IPS-11a (cell line): ENCODE results near the gene PRDM16.

Experiments
- H3K4me3 ChIP-seq: one replicate; pipeline ENCODE4 v1.5.1; 2013; ENCODE audit warnings: low read depth, low read length, control low read depth

Gene PRDM16

GRCh38 chr1:3329640-3330281 is 260.8 kb downstream of the PRDM16 start:
- H3K4me3 ChIP-seq = no peak overlapping the region

DNA sequence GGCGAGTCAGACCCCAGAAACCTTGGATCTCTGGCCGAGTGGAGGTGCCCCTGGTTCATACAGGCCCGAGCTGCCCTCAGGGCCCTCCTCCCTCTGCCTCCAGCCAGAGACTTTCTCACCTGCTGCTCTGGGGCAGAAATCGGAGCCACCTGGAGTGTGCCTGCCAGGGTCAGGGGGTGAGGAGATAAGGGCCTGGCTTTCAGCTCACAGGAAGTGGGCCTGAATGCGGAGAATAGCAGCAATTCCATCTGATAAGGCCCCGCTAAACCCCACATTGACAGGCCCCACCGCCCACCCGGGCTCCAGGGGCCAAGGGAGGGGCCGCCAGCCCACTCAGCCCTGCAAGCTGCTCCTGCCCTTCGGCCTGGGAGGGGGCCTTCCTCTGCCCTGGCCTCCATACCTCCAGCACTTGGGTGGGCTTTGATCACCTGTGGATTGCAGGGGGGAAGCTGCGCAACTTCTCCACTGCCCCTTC is 261.8 kb downstream of the PRDM16 start:
- no peak overlapping the region for H3K4me3 ChIP-seq

- no peak overlapping the region for H3K4me3 ChIP-seq
These were observed 262.6 kb downstream of the PRDM16 start for GRCh38 chr1:3331564-3331963.

- H3K4me3 ChIP-seq = no peak overlapping the region
These were observed 263.0 kb downstream of the PRDM16 start for GRCh38 chr1:3332043-3332442.

GRCh38 chr1:3332662-3333061 is 263.7 kb downstream of the PRDM16 start:
- H3K4me3 ChIP-seq = no peak overlapping the region

- H3K4me3 ChIP-seq = no peak overlapping the region
These were observed 264.9 kb downstream of the PRDM16 start for GRCh38 chr1:3333903-3334302.

DNA sequence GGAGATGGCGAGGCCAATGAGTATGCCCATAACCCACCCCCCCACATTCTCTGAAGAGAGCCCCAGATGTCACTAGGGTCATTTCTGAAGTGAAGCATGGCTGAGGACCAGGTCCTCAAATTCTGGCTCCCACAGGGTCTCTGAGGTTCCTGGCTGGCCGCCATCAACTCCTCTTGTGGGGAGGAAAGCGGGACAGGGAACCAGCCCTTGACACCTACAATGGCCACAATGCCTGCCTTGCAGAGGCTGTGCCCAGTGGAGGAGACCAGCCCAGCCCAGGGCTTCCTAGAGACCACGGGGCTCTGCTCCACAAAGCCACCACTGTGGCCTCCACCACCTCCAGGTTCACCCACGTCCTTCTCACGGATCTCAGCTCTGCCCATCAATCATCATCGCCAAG is 265.4 kb downstream of the PRDM16 start:
- no peak overlapping the region for H3K4me3 ChIP-seq

GRCh38 chr1:3335754-3336640 is 267.0 kb downstream of the PRDM16 start:
- H3K4me3 ChIP-seq = no peak overlapping the region

GRCh38 chr1:3336641-3337630 is 267.9 kb downstream of the PRDM16 start:
- no peak overlapping the region for H3K4me3 ChIP-seq

- no peak overlapping the region for H3K4me3 ChIP-seq
These were observed 269.1 kb downstream of the PRDM16 start for GRCh38 chr1:3337798-3338724.

DNA sequence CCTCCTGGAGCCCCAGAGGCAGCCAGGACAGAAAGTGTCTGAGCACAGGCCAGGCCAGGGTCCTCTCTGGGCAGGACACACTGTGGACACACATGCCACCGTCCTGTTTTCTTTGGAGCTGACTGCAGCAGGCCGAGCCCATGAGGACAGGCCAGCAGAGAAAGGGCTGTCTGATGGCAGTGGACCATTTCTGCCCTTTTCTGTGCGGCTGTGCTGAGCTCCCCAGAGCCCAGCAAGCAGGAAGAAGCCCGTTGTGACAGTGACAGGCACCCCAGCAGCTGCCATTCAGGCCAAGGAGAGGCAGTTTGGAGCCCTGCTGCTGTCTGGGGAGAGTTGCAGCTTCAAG is 269.7 kb downstream of the PRDM16 start:
- H3K4me3 ChIP-seq = no peak overlapping the region

- no peak overlapping the region for H3K4me3 ChIP-seq
These were observed 270.9 kb downstream of the PRDM16 start for GRCh38 chr1:3339856-3340255.

GRCh38 chr1:3340548-3341235 is 271.7 kb downstream of the PRDM16 start:
- no peak overlapping the region for H3K4me3 ChIP-seq

GRCh38 chr1:3341236-3341994 is 272.4 kb downstream of the PRDM16 start:
- no peak overlapping the region for H3K4me3 ChIP-seq

DNA sequence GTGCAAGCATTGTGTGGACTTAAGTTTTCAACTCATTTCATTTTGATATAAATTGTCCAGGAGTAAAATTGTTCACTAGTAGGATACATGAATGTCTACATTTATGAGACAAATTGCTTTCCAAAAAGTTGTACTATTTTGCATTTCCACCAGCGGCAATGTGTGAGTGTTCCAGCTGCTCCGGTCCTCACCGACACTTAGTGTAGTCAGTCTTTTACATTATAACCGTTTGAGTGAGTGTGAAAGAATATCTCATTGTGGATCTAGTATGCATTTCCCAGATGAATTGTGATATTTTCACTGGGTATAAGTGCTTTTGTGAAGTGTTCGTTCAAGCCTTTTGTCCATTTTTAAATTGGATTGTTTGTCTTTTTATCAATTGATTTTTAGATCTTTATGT is 274.0 kb downstream of the PRDM16 start:
- no peak overlapping the region for H3K4me3 ChIP-seq

GRCh38 chr1:3344395-3344794 is 275.4 kb downstream of the PRDM16 start:
- H3K4me3 ChIP-seq = no peak overlapping the region

DNA sequence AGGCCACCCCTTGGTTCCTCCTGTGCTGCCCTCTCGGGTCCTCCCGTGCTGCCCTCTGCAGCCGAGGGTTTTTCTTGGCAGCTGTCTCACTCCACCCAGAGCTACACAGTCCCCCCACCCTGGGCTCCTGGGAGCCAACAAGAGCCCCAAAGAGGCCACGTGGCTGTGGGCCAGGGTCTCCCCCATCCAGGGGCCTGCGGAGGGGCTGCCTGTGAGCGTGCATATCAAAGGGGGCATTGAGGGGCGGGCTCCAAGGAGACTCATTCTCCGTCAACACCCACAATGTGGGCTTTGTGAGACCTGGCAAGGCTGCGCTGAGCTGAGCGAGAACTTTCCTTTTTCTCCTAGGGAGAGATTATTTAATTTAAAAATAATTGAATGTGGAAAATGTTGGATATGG is 276.8 kb downstream of the PRDM16 start:
- no peak overlapping the region for H3K4me3 ChIP-seq

GRCh38 chr1:3346478-3346877 is 277.5 kb downstream of the PRDM16 start:
- no peak overlapping the region for H3K4me3 ChIP-seq
